Body of pancreas (tissue), 4 donors: Measurements from ENCODE around the gene SLC4A3.

Experiments
- CTCF ChIP-seq, 7 experiments: fragments of 450-650 bp in 4 of 7; fragments of 200-600 bp in 3 of 7; sonication (generic) in 3 of 7; IDR thresholded peaks; one replicate each; pipeline ENCODE4 v1.5.1; 2016 to 2019; ENCODE audit warnings: antibody characterized with exemption in 7 of 7
- POLR2A ChIP-seq, 3 donors: fragments of 450-650 bp; IDR thresholded peaks; one replicate each; pipeline ENCODE4 v1.6.1; 2016; ENCODE audit warnings: antibody characterized with exemption in 3 of 3, mild to moderate bottlenecking in 2 of 3

GRCh38 chr2:219612577-219613286 lies 14.7 kb upstream of the SLC4A3 start:
- TF ChIP-seq CTCF (IDR thresholded peaks at IDR 0.05): no peak
- no peak for TF ChIP-seq POLR2A (IDR thresholded peaks at IDR 0.05)
